Dermis microvascular lymphatic vessel endothelial cell (primary cell): ENCODE measurements around the gene MED27. TPM values are rescaled to one million over a fixed set of nuclear protein-coding genes. Genes with fewer than 3 reads are reported as not detected.

Source experiments
- DNase-seq, 2 donors: peaks; one replicate each; pipeline versions ENCODE4 v3.0.0 to v3.0.0-alpha.2; 2010; ENCODE audit warnings: low read depth in 2 of 2
- total RNA-seq: library from RNA; depleted of rRNA; stranded (reverse); fragments of >200 nt; gene quantifications from 2 replicates; pipeline ENCODE4 v1.2.1, GENCODE V29; 2014

MED27 gene
- total RNA-seq, 1 donor from 2014 or later, result 11.6 TPM

GRCh38 chr9:131838530-131839280 lies 241.0 kb downstream of the MED27 start:
- no peak for DNase-seq

- no peak for DNase-seq
Measured at GRCh38 chr9:131837836-131838235, 241.8 kb downstream of the MED27 start.

GRCh38 chr9:131837316-131837715 lies 242.4 kb downstream of the MED27 start:
- no peak for DNase-seq

GRCh38 chr9:131836607-131837315 lies 242.9 kb downstream of the MED27 start:
- DNase-seq, result no peak

- no peak for DNase-seq
Measured at GRCh38 chr9:131836021-131836420, 243.6 kb downstream of the MED27 start.

- no peak for DNase-seq
Measured at GRCh38 chr9:131835151-131835910, 244.3 kb downstream of the MED27 start.

GRCh38 chr9:131834721-131835120 lies 244.9 kb downstream of the MED27 start:
- DNase-seq, result no peak

GRCh38 chr9:131833906-131834305 lies 245.8 kb downstream of the MED27 start:
- no peak for DNase-seq

- no peak for DNase-seq
Measured at GRCh38 chr9:131833083-131833482, 246.6 kb downstream of the MED27 start.

GRCh38 chr9:131831380-131832165 lies 248.1 kb downstream of the MED27 start:
- no peak for DNase-seq

GRCh38 chr9:131827821-131828369 lies 251.8 kb downstream of the MED27 start:
- no peak for DNase-seq

- DNase-seq, result no peak
Measured at GRCh38 chr9:131826966-131827525, 252.6 kb downstream of the MED27 start.

GRCh38 chr9:131826053-131826452 lies 253.6 kb downstream of the MED27 start:
- DNase-seq, result no peak

- no peak for DNase-seq
Measured at GRCh38 chr9:131824953-131825495, 254.6 kb downstream of the MED27 start.

- DNase-seq, result no peak
Measured at GRCh38 chr9:131824155-131824594, 255.5 kb downstream of the MED27 start.

- no peak for DNase-seq
Measured at GRCh38 chr9:131823701-131824146, 255.9 kb downstream of the MED27 start.

- DNase-seq, result no peak
Measured at GRCh38 chr9:131818089-131818488, 261.6 kb downstream of the MED27 start.

GRCh38 chr9:131817627-131818026 lies 262.0 kb downstream of the MED27 start:
- peak in 1 of 2 donors; percentile 12 for DNase-seq

GRCh38 chr9:131817073-131817472 lies 262.6 kb downstream of the MED27 start:
- DNase-seq, result no peak
